HepG2 (cell line): ENCODE data around the gene PFDN5. TPM values are rescaled to one million over a fixed set of nuclear protein-coding genes. Genes with fewer than 3 reads are reported as not detected.

Experiments
- AGO2 ChIP-seq: fragments of 200-400 bp; formaldehyde crosslinking; optimal IDR thresholded peaks from 2 replicates; pipeline ENCODE3; 2017; ENCODE audit warnings: mild to moderate bottlenecking, low read depth, low read length, moderate library complexity
- FUBP1 ChIP-seq: sonication (generic); formaldehyde crosslinking; IDR thresholded peaks from 2 replicates; pipeline ENCODE4 v1.5.1; 2020; ENCODE audit warnings: missing genetic modification reagents, mild to moderate bottlenecking, borderline replicate concordance
- GPN1 ChIP-seq: sonication (generic); formaldehyde crosslinking; IDR thresholded peaks from 2 replicates; pipeline ENCODE4 v1.5.1; 2020; ENCODE audit warnings: missing genetic modification reagents, borderline replicate concordance
- POLR2G ChIP-seq: fragments of 200-400 bp; formaldehyde crosslinking; IDR thresholded peaks from 2 replicates; pipeline ENCODE4 v1.6.1; 2018; ENCODE audit warnings: mild to moderate bottlenecking, low read depth, low read length, moderate library complexity
- PREB ChIP-seq: sonication (generic); formaldehyde crosslinking; IDR thresholded peaks from 2 replicates; pipeline ENCODE4 v1.4.0; 2020; ENCODE audit warnings: missing genetic modification reagents
- RBFOX2 ChIP-seq: fragments of 200-400 bp; formaldehyde crosslinking; IDR thresholded peaks from 2 replicates; pipeline ENCODE4 v1.6.1; 2017; ENCODE audit warnings: low read depth, mild to moderate bottlenecking, low read length
- SNAI1 ChIP-seq: sonication (generic); formaldehyde crosslinking; IDR thresholded peaks from 2 replicates; pipeline ENCODE4 v1.5.0; 2020; ENCODE audit warnings: mild to moderate bottlenecking, missing genetic modification reagents, borderline replicate concordance
- STAT6 ChIP-seq: sonication (generic); formaldehyde crosslinking; IDR thresholded peaks from 2 replicates; pipeline ENCODE4 v1.4.0; 2020; ENCODE audit warnings: missing genetic modification reagents, mild to moderate bottlenecking, borderline replicate concordance
- TCF7L2 ChIP-seq: IDR thresholded peaks from 2 replicates; pipeline ENCODE4 v1.6.1; 2011; ENCODE audit warnings: mild to moderate bottlenecking, low read depth, low read length, moderate library complexity
- THAP9 ChIP-seq: sonication (generic); formaldehyde crosslinking; IDR thresholded peaks from 2 replicates; pipeline ENCODE4; 2020; ENCODE audit warnings: missing genetic modification reagents, mild to moderate bottlenecking, borderline replicate concordance
- ZBTB42 ChIP-seq: sonication (generic); formaldehyde crosslinking; IDR thresholded peaks from 2 replicates; pipeline ENCODE4 v1.5.0; 2020; ENCODE audit warnings: mild to moderate bottlenecking, missing genetic modification reagents
- ZBTB7A ChIP-seq: sonication (generic); formaldehyde crosslinking; IDR thresholded peaks from 2 replicates; pipeline ENCODE4 v1.8.0; 2022; ENCODE audit warnings: mild to moderate bottlenecking, missing genetic modification reagents
- ZFYVE20 ChIP-seq: sonication (generic); formaldehyde crosslinking; IDR thresholded peaks from 2 replicates; pipeline ENCODE4 v1.8.0; 2023; ENCODE audit warnings: low read depth, mild to moderate bottlenecking, moderate library complexity, missing genetic modification reagents, borderline replicate concordance
- ZNF235 ChIP-seq: sonication (generic); formaldehyde crosslinking; IDR thresholded peaks from 2 replicates; pipeline ENCODE4 v1.8.1; 2023; ENCODE audit warnings: mild to moderate bottlenecking, missing genetic modification reagents, borderline replicate concordance
- ZNF253 ChIP-seq: sonication (generic); formaldehyde crosslinking; IDR thresholded peaks from 2 replicates; pipeline ENCODE4 v1.8.0; 2022; ENCODE audit warnings: mild to moderate bottlenecking, missing genetic modification reagents, borderline replicate concordance
- ZNF431 ChIP-seq: sonication (generic); formaldehyde crosslinking; IDR thresholded peaks from 2 replicates; pipeline ENCODE4 v1.9.0; 2022; ENCODE audit warnings: missing genetic modification reagents, low read depth, mild to moderate bottlenecking, borderline replicate concordance
- ZNF503 ChIP-seq: sonication (generic); formaldehyde crosslinking; IDR thresholded peaks from 2 replicates; pipeline ENCODE4 v1.4.0; 2020; ENCODE audit warnings: missing genetic modification reagents
- ZNF572 ChIP-seq: sonication (generic); formaldehyde crosslinking; IDR thresholded peaks from 2 replicates; pipeline ENCODE4 v1.5.1; 2020; ENCODE audit warnings: mild to moderate bottlenecking, missing genetic modification reagents
- ZNF761 ChIP-seq: sonication (generic); formaldehyde crosslinking; conservative IDR thresholded peaks from 2 replicates; pipeline ENCODE4 v1.4.0; 2020; ENCODE audit warnings: mild to moderate bottlenecking, missing genetic modification reagents
- polyA plus RNA-seq, 8 experiments: library from polyadenylated mRNA; depleted of rRNA in 3 of 8; stranded (reverse) in 7 of 8; unstranded in 1 of 8; fragments of >200 nt; fragmentation: Illumina TruSeq in 4 of 8; extraction: Trizol in 4 of 8; gene quantifications; 2 replicates each; pipeline versions ENCODE4 v1.2.1 to v1.2.3, GENCODE V29; 2011 to 2016; ENCODE audit warnings: low read depth in 4 of 8, missing spikeins in 1 of 8, mixed read lengths in 1 of 8; ENCODE audit not compliant: insufficient read depth in 1 of 8
- total RNA-seq, 5 experiments: library from RNA; depleted of rRNA; stranded (reverse); fragments of >200 nt; fragmentation: Illumina TruSeq; extraction: Trizol; gene quantifications; 2 replicates each; pipeline ENCODE4 v1.2.3, GENCODE V29; 2016; ENCODE audit warnings: low read depth in 1 of 5

Gene PFDN5
- total and polyA plus RNA-seq, 2 of the 13 experiments (the other 11 are each of a cell fraction or from before 2014, with no cell fraction given) = 449 to 462 TPM

- TF ChIP-seq PREB (CRISPR knock-in tag) (no peak), ZBTB7A (CRISPR knock-in tag) (no peak), ZNF761 (CRISPR knock-in tag) (no peak), ZFYVE20 (CRISPR knock-in tag) (no peak), STAT6 (CRISPR knock-in tag) (no peak), ZNF503 (CRISPR knock-in tag) (no peak), ZBTB42 (CRISPR knock-in tag) (no peak), FUBP1 (CRISPR knock-in tag) (no peak), THAP9 (CRISPR knock-in tag) (no peak), ZNF253 (CRISPR knock-in tag) (no peak), ZNF431 (no peak), POLR2G (no peak), RBFOX2 (0 out of 2 replicates have a peak, but pooled peaks have one; percentile 11), TCF7L2 (no peak), ZNF572 (CRISPR knock-in tag) (no peak), ZNF235 (CRISPR knock-in tag) (no peak), SNAI1 (no peak), AGO2 (peak; percentile 78), GPN1 (CRISPR knock-in tag) (no peak)
Measured at GRCh38 chr12:53325511-53326061, 30.2 kb downstream of the PFDN5 start (continued).
